Activated CD8-positive, alpha-beta T cell treated with anti-CD3 and anti-CD28 coated beads for 36 hours (primary cell): ENCODE measurements around the gene TLE1. TPM values are rescaled to one million over a fixed set of nuclear protein-coding genes. Genes with fewer than 3 reads are reported as not detected.

Source experiments
- ATAC-seq: fragments of 200-7000 bp; cut with Tn5 transposase; one replicate; pipeline ENCODE4 v1.10.0; 2021; ENCODE audit warnings: mild to moderate bottlenecking, moderate library complexity
- CTCF ChIA-PET: fragments of 350-600 bp; sonication (Branson Sonifier 250); formaldehyde crosslinking; loops from one replicate; lab custom pipeline; 2021; ENCODE audit warnings: antibody characterized with exemption; lab: Charles Lee
- POLR2A ChIA-PET: fragments of 350-600 bp; sonication (Branson Sonifier 250); formaldehyde crosslinking; loops from one replicate; lab custom pipeline; 2021; ENCODE audit warnings: antibody characterized with exemption; lab: Charles Lee
- DNase-seq: peaks from one replicate; pipeline ENCODE4 v3.0.0-alpha.2; 2020
- H3K27ac Mint-ChIP-seq: one replicate; pipeline ENCODE4 v1.8.0; 2021; ENCODE audit warnings: mild to moderate bottlenecking, mixed read lengths
- H3K27me3 Mint-ChIP-seq: one replicate; pipeline ENCODE4 v1.8.0; 2021; ENCODE audit warnings: mixed read lengths
- H3K36me3 Mint-ChIP-seq: one replicate; pipeline ENCODE4 v1.8.0; 2021; ENCODE audit warnings: low read depth, mixed read lengths
- H3K4me1 Mint-ChIP-seq: one replicate; pipeline ENCODE4 v1.8.0; 2021; ENCODE audit warnings: low read depth, mixed read lengths
- H3K4me3 Mint-ChIP-seq: one replicate; pipeline ENCODE4 v1.8.0; 2021; ENCODE audit warnings: mild to moderate bottlenecking, moderate library complexity, mixed read lengths
- H3K9me3 Mint-ChIP-seq: one replicate; pipeline ENCODE4 v1.8.0; 2021; ENCODE audit warnings: mixed read lengths
- intact Hi-C: fragments of 100-400 bp; cut with micrococcal nuclease; formaldehyde crosslinking; loops from one replicate; pipeline ENCODE4 v1.10.0; 2022
- total RNA-seq, 2 experiments: library from RNA; stranded (reverse); gene quantifications; one replicate each; pipeline ENCODE4 v1.2.3, GENCODE V29; 2021
- TF ChIP-seq, protein P1 (sequence below): fragments of 200-600 bp; IDR thresholded peaks from one replicate; pipeline ENCODE4 v1.8.0; 2022; ENCODE audit warnings: antibody characterized with exemption, mild to moderate bottlenecking

Gene TLE1
- total RNA-seq, 2 experiments from 2014 or later = 0.20 to 0.29 TPM

DNA sequence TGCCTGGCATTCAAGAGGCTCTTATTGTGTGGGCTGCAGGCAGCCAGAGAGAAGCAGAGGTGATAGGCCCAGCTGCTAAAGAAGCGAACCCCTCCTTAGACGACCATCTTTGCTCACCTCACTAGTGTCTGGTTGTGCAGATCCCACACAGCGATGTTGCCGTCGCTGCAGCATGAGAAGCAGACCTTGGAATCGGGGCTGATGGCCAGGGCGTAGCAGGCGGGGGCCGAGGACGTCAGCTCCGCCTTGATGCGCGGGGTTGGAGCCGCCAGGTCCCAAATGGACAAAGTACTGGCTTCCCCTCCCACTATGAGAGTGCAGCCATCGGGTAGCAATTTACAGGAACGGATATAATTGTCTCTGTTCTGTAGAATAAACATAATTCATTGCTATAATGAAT lies 98.7 kb downstream of the TLE1 start:
- ATAC-seq (no peak), DNase-seq (no peak)
- Mint-ChIP-seq H3K27ac (no peak overlapping the region), H3K9me3 (no peaks in the 10 kb centered on the region), H3K4me3 (no peak overlapping the region), H3K27me3 (peaks cover 6% of the 10 kb centered on the region), H3K4me1 (no peaks in the 10 kb centered on the region), H3K36me3 (no peaks in the 10 kb centered on the region)
- CTCF ChIA-PET = no interaction called here
- TF ChIP-seq, protein P1, sequence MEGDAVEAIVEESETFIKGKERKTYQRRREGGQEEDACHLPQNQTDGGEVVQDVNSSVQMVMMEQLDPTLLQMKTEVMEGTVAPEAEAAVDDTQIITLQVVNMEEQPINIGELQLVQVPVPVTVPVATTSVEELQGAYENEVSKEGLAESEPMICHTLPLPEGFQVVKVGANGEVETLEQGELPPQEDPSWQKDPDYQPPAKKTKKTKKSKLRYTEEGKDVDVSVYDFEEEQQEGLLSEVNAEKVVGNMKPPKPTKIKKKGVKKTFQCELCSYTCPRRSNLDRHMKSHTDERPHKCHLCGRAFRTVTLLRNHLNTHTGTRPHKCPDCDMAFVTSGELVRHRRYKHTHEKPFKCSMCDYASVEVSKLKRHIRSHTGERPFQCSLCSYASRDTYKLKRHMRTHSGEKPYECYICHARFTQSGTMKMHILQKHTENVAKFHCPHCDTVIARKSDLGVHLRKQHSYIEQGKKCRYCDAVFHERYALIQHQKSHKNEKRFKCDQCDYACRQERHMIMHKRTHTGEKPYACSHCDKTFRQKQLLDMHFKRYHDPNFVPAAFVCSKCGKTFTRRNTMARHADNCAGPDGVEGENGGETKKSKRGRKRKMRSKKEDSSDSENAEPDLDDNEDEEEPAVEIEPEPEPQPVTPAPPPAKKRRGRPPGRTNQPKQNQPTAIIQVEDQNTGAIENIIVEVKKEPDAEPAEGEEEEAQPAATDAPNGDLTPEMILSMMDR = no peak
- intact Hi-C loops = no loop called here
- POLR2A ChIA-PET = no interaction called here

DNA sequence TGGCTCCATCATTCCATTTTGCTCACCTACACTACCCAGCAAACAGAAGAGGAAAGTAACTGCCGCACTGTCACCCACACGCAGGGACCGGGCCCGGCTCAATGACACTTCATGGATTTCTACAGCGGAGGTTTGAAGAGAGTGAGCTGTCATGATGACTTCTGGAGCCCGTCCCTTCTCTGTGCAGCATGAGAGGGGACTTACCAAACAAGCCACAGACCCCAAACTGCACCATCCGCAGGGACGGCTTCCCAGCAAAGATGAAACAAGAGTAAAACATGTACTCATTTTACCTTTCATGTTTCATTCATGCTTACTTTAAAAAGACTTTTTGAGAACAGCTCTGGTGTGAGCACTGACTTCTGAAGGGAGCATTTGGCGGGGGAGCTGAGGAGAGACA lies 99.5 kb downstream of the TLE1 start:
- TF ChIP-seq, protein P1 = no peak
- peak; percentile 22 for DNase-seq
- CTCF ChIA-PET = no interaction called here
- Mint-ChIP-seq H3K36me3 (no peaks in the 10 kb centered on the region), H3K9me3 (no peaks in the 10 kb centered on the region), H3K4me3 (no peak overlapping the region), H3K27me3 (peaks cover 3% of the 10 kb centered on the region), H3K27ac (no peak overlapping the region), H3K4me1 (no peaks in the 10 kb centered on the region)
- peak; percentile 58 for ATAC-seq
- POLR2A ChIA-PET = no interaction called here
- intact Hi-C loops = no loop called here

DNA sequence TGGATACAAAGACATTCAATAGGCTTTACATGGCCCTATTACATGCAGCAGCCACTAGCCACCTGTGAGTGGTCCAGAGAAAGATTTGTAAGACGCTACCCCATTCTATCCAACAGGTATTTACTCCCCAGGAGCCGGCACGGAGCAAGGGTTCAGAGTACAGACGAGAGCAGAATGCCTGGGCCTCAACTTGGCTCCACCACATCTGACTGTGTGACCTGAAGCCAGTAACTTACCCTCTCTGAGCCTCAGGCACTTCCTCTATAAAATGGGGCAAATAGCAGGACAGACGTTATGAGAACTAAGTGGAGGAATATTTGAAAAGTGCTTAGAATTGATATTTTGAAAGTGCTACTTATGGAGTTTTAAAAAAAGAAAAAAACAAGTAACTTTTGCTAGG lies 100.0 kb downstream of the TLE1 start:
- no peak for DNase-seq
- Mint-ChIP-seq H3K27ac (no peak overlapping the region), H3K27me3 (peaks cover 3% of the 10 kb centered on the region), H3K36me3 (no peaks in the 10 kb centered on the region), H3K4me1 (no peaks in the 10 kb centered on the region), H3K9me3 (no peaks in the 10 kb centered on the region), H3K4me3 (no peak overlapping the region)
- ATAC-seq = no peak
- POLR2A ChIA-PET = no interaction called here
- TF ChIP-seq, protein P1 = no peak
- CTCF ChIA-PET = no interaction called here
- intact Hi-C loops = no loop called here

DNA sequence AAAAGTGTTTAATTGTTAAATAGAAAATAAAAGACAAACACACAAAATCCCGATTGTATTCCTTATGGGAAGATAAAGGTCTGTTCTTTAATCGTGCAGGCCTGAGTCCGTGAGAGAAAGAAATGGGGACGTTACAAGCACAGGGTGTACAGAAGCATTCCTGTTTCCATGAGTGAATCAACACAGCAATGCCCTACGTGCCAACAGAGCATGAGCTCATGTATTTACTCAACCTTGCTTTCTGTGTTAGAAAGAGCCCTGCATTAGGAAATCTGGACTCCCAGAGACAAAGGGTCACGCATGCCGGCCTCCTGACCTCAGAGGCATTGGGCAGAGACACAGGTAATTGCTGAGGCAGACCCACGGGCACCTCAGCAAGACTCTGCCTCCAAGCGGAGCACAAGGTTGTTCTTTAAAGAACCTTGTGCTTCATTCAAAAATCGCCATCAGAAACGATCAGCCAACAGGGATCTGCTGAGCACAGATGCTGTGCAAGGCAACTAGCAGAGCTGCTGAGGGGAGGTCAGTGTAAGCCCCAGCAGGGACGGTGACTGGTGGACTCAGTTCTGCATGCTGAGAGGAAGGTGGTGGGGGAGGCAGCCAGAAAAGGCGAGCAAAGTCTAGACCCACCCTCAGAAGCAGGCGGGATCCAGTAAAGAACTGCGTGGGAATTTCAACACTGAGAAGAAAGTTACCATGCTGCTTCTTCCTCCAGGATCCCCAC lies 101.0 kb downstream of the TLE1 start:
- H3K27ac Mint-ChIP-seq = no peak overlapping the region
- DNase-seq (no peak), ATAC-seq (no peak)
- peaks cover 3% of the 10 kb centered on the region for H3K27me3 Mint-ChIP-seq
- H3K4me1 Mint-ChIP-seq = no peaks in the 10 kb centered on the region
- ChIA-PET POLR2A (no interaction called here), CTCF (no interaction called here)
- TF ChIP-seq, protein P1 = no peak
- no peaks in the 10 kb centered on the region for H3K36me3 Mint-ChIP-seq
- intact Hi-C loops = no loop called here
- H3K9me3 Mint-ChIP-seq = no peaks in the 10 kb centered on the region
- H3K4me3 Mint-ChIP-seq = no peak overlapping the region

DNA sequence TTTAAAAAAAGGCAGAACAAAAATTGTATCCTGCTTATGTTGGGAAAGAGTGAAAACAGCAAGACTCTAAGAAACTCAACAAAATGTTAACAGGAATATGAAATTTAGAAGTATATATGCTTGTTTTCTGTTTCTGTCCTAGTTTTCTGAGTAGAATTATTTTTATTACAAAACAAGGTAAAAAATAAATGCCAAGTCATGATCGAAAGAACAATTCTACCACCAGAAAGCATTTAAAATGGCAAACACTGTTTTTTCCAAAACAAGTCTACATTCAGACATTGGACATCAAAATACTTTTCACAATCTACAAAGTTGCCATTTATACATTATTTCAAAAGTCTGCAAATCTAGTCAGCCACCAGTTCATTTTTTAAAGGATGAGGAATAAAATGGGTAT lies 102.6 kb downstream of the TLE1 start:
- Mint-ChIP-seq H3K9me3 (no peaks in the 10 kb centered on the region), H3K36me3 (no peaks in the 10 kb centered on the region), H3K27me3 (no peaks in the 10 kb centered on the region), H3K27ac (no peak overlapping the region), H3K4me3 (no peak overlapping the region), H3K4me1 (no peaks in the 10 kb centered on the region)
- ChIA-PET POLR2A (no interaction called here), CTCF (no interaction called here)
- intact Hi-C loops = no loop called here
- no peak for DNase-seq
- no peak for ATAC-seq
- TF ChIP-seq, protein P1 = no peak
